OCI-LY3 (cell line): Measurements from ENCODE around the gene ATP1A1.

ENCODE experiments used
- CTCF ChIP-seq: fragments of 200-600, 300-600 bp; sonication (generic); IDR thresholded peaks from 2 replicates; pipeline ENCODE4 v1.5.1; 2014; ENCODE audit warnings: antibody characterized with exemption, low read length, low read depth
- EZH2phosphoT487 ChIP-seq: fragments of 200-600 bp; shearing (Covaris generic); IDR thresholded peaks from 2 replicates; pipeline ENCODE4 v1.6.1; 2018; ENCODE audit warnings: antibody characterized with exemption, mixed run types, low read depth

- TF ChIP-seq CTCF = no peak
- no peak for TF ChIP-seq EZH2phosphoT487
Observed at GRCh38 chr1:116394270-116394669, 21.2 kb downstream of the ATP1A1 start.
